Measurements from ENCODE around the gene SERTAD3. TPM values are rescaled to one million over a fixed set of nuclear protein-coding genes. Genes with fewer than 3 reads are reported as not detected.

Gene SERTAD3

DNA sequence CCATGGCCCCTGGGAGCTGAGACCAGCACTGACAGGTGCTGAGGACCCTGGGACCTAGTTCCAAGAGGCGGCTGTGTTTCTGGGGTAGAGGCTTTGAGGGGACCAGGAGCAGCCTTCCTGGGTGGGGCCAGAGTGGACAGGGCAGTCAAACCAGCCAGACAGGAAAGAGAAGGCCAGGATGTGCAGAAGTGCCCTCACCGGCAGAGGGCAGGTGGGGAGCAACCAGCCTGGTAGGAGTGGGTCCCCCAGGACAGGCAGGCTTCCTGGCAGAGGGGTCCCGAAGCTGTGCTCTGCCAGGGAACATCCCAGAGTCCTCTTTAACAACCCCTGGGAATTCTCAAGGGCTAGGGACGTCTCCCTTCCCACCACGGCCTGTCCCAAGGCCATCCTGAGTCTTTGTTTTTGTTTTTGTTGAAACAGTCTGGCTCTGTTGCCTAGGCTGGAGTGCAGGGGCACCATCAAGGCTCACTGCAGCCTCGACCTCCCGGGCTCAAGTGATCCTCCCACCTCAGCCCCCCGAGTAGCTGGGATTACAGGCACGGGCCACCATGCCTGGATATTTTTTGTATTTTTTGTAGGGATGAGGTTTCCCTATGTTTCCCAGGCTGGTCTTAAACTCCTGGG is 51.1 kb downstream of the SERTAD3 start:
- Histone ChIP-seq H3K9me3 (ENCODE audit: control insufficient read depth, low read length) (no peaks in the 10 kb centered on the region), H3K9ac (ENCODE audit: low read length) (no peak overlapping the region), H3K36me3 (ENCODE audit: control insufficient read depth in 1 of 2, insufficient read depth in 2 of 2, low read depth in 1 of 2, low read length in 2 of 2) (peaks cover 0 to 7% of the 10 kb centered on the region in 2 experiments), H2BK120ac (ENCODE audit: low read depth, low read length) (no peak overlapping the region), H2AK5ac (ENCODE audit: low read length, severe bottlenecking) (no peak overlapping the region), H3K23ac (ENCODE audit: low read length in 2 of 2) (no peak overlapping the region), H2AFZ (ENCODE audit: low read depth, low read length) (no peak overlapping the region), H3K27ac (ENCODE audit: low read length, poor library complexity, severe bottlenecking) (no peak overlapping the region), H3K27me3 (ENCODE audit: control insufficient read depth in 1 of 2, insufficient read depth in 1 of 2, low read length in 2 of 2) (peaks cover 2 to 10% of the 10 kb centered on the region in 2 experiments), H4K8ac (ENCODE audit: low read length) (no peak overlapping the region), H3K79me1 (replicated peaks; ENCODE audit: low read length, poor library complexity, severe bottlenecking) (no peaks in the 10 kb centered on the region), H3K4me2 (ENCODE audit: low read length, poor library complexity, severe bottlenecking) (no peak overlapping the region), H3K4me3 (ENCODE audit: insufficient read depth in 1 of 2, low read depth in 1 of 2, low read length in 2 of 2) (no peak overlapping the region), H2BK15ac (ENCODE audit: low read depth, poor library complexity, severe bottlenecking) (no peak overlapping the region), H3K4me1 (ENCODE audit: control insufficient read depth, insufficient read depth, low read depth, low read length) (peaks cover 7% of the 10 kb centered on the region), H2BK5ac (ENCODE audit: low read depth, low read length, poor library complexity, severe bottlenecking) (no peak overlapping the region), H4K91ac (ENCODE audit: low read length) (no peak overlapping the region), H2BK12ac (ENCODE audit: low read length in 2 of 2) (no peak overlapping the region), H3K14ac (ENCODE audit: low read length in 2 of 2) (no peak overlapping the region), H3K18ac (ENCODE audit: low read depth in 1 of 2, low read length in 2 of 2) (no peak overlapping the region), H3K4ac (ENCODE audit: low read depth in 1 of 2, low read length in 2 of 2) (no peak overlapping the region)
- WGBS = 66% methylated on average over 9 of the region's 9 CpGs
- no peak for DNase-seq

DNA sequence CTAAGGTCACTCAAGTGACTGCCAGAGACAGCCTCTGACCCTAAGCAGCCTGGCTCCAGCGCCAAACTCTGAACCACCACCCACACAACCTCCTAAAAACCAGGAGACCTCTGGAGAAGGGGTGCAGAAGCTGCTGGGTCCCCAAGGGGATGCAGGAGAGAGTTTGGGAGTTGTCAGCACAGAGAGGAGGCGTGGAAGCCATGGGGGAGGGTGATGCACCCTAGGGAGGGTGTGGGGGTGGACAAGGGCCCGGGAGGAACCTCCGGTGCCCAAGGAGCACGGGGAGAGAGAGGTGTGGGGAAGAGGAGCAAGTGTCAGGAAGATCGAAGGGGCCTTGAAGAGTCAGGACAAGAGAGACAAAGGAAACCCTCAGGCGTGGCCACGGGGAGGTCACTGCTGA is 52.0 kb downstream of the SERTAD3 start:
- H3K23ac ChIP-seq (ENCODE audit: low read length in 2 of 2) = no peak overlapping the region
- 84% methylated on average over 8 of the region's 8 CpGs for WGBS
- no peaks in the 10 kb centered on the region for H3K9me3 ChIP-seq (ENCODE audit: control insufficient read depth, low read length)
- DNase-seq = no peak
- H3K36me3 ChIP-seq (ENCODE audit: control insufficient read depth in 1 of 2, insufficient read depth in 2 of 2, low read depth in 1 of 2, low read length in 2 of 2) = peaks cover 0 to 2% of the 10 kb centered on the region in 2 experiments
- H2AK5ac ChIP-seq (ENCODE audit: low read length, severe bottlenecking) = no peak overlapping the region
- no peak overlapping the region for H3K27ac ChIP-seq (ENCODE audit: low read length, poor library complexity, severe bottlenecking)
- H3K4me3 ChIP-seq (ENCODE audit: insufficient read depth in 1 of 2, low read depth in 1 of 2, low read length in 2 of 2) = no peak overlapping the region
- no peak overlapping the region for H2BK15ac ChIP-seq (ENCODE audit: low read depth, poor library complexity, severe bottlenecking)
- H4K91ac ChIP-seq (ENCODE audit: low read length) = no peak overlapping the region
- no peak overlapping the region for H2BK5ac ChIP-seq (ENCODE audit: low read depth, low read length, poor library complexity, severe bottlenecking)
- no peak overlapping the region for H3K9ac ChIP-seq (ENCODE audit: low read length)
- no peak overlapping the region for H2BK12ac ChIP-seq (ENCODE audit: low read length in 2 of 2)
- H2AFZ ChIP-seq (ENCODE audit: low read depth, low read length) = no peak overlapping the region
- peaks cover 2 to 10% of the 10 kb centered on the region in 2 experiments for H3K27me3 ChIP-seq (ENCODE audit: control insufficient read depth in 1 of 2, insufficient read depth in 1 of 2, low read length in 2 of 2)
- H2BK120ac ChIP-seq (ENCODE audit: low read depth, low read length) = no peak overlapping the region
- no peak overlapping the region for H3K14ac ChIP-seq (ENCODE audit: low read length in 2 of 2)
- no peaks in the 10 kb centered on the region for H3K79me1 ChIP-seq (replicated peaks; ENCODE audit: low read length, poor library complexity, severe bottlenecking)
- H3K4ac ChIP-seq (ENCODE audit: low read depth in 1 of 2, low read length in 2 of 2) = no peak overlapping the region
- no peak overlapping the region for H3K4me2 ChIP-seq (ENCODE audit: low read length, poor library complexity, severe bottlenecking)
- H4K8ac ChIP-seq (ENCODE audit: low read length) = peak overlapping the region; percentile 7
- peaks cover 7% of the 10 kb centered on the region for H3K4me1 ChIP-seq (ENCODE audit: control insufficient read depth, insufficient read depth, low read depth, low read length)
- H3K18ac ChIP-seq (ENCODE audit: low read depth in 1 of 2, low read length in 2 of 2) = no peak overlapping the region

Small RNA genes lying within 50 kb of the gene (small RNA-seq; reads per million reads assigned to genes)
- not detected for gene RF00017 (ENCODE audit: low read depth)
